GM12878 (cell line): ENCODE data around the gene CACNA1H. TPM values are rescaled to one million over a fixed set of nuclear protein-coding genes. Genes with fewer than 3 reads are reported as not detected.

Source experiments
- ATAC-seq: fragments of 200-7000 bp; cut with Tn5 transposase; 3 replicates; pipeline ENCODE4 v1.9.1; 2020; ENCODE audit warnings: mild to moderate bottlenecking, moderate library complexity
- BruUV-seq: library from RNA; stranded (reverse); fragments of 400-500 nt; replicated peaks from 2 replicates; lab custom pipeline; 2021; lab: Mats Ljungman, UMichigan
- CTCF ChIA-PET: fragments of 300-600 bp; sonication (Branson Sonifier 250); formaldehyde crosslinking; extraction: SDS; loops from one replicate; lab custom pipeline; 2021; ENCODE audit warnings: inconsistent platforms; lab: Yijun Ruan, JAX
- POLR2A ChIA-PET: fragments of 350-600 bp; formaldehyde crosslinking; extraction: SDS; loops from one replicate; lab custom pipeline; 2021; ENCODE audit warnings: inconsistent platforms; lab: Charles Lee
- RAD21 ChIA-PET: fragments of 300-600 bp; sonication (Branson Sonifier 250); formaldehyde crosslinking; loops from one replicate; lab custom pipeline; 2023; ENCODE audit warnings: antibody characterized with exemption; ENCODE audit not compliant: unreplicated experiment; lab: Charles Lee
- SMC1A ChIA-PET: fragments of 300-600 bp; sonication (Branson Sonifier 250); formaldehyde crosslinking; loops from one replicate; lab custom pipeline; 2023; ENCODE audit not compliant: unreplicated experiment, uncharacterized antibody; lab: Charles Lee
- DNase-seq: peaks from one replicate; pipeline ENCODE4 v3.0.0-alpha.2; 2011; ENCODE audit warnings: low read depth, low spot score
- FAIRE-seq: peaks from 3 replicates; lab custom pipeline; 2011; peaks lifted over from hg19 to GRCh38; lab: Jason Lieb, UNC
- H2AFZ ChIP-seq: 2 replicates; pipeline ENCODE4 v1.6.0; 2011; ENCODE audit warnings: low read depth, low read length, control low read depth; ENCODE audit not compliant: control insufficient read depth
- H3K27ac ChIP-seq: 2 replicates; pipeline ENCODE4 v1.5.1; 2011; ENCODE audit warnings: control low read depth; ENCODE audit not compliant: control insufficient read depth, insufficient read depth
- H3K27me3 ChIP-seq, 2 experiments: replicated peaks in 1 of 2; 2 replicates each; pipeline versions ENCODE4 v1.6.0 to v1.6.1; 2011; ENCODE audit warnings: low read length in 1 of 2; ENCODE audit not compliant: control insufficient read depth in 2 of 2, insufficient read depth in 2 of 2
- H3K36me3 ChIP-seq, 2 experiments: 2 replicates each; pipeline ENCODE4 v1.5.1; 2011; ENCODE audit warnings: low read length in 1 of 2; ENCODE audit not compliant: control insufficient read depth in 2 of 2, insufficient read depth in 2 of 2
- H3K4me1 ChIP-seq: 2 replicates; pipeline ENCODE4 v1.6.1; 2011; ENCODE audit warnings: mild to moderate bottlenecking, low read length, moderate library complexity, mixed read lengths; ENCODE audit not compliant: control insufficient read depth, insufficient read depth
- H3K4me2 ChIP-seq: 2 replicates; pipeline ENCODE4 v1.6.0; 2011; ENCODE audit warnings: control low read depth; ENCODE audit not compliant: control insufficient read depth, insufficient read depth
- H3K4me3 ChIP-seq: fragments of 200-600 bp; sonication (generic); 2 replicates; pipeline ENCODE4 v1.5.1; 2016
- H3K79me2 ChIP-seq: 2 replicates; pipeline ENCODE4 v1.6.0; 2011; ENCODE audit warnings: low read length; ENCODE audit not compliant: control insufficient read depth, insufficient read depth
- H3K9ac ChIP-seq: 2 replicates; pipeline ENCODE4 v1.8.0; 2011; ENCODE audit warnings: low read length, control low read depth, mixed read lengths; ENCODE audit not compliant: control insufficient read depth, insufficient read depth
- H3K9me3 ChIP-seq: replicated peaks from 3 replicates; pipeline ENCODE4 v1.5.1; 2011; ENCODE audit warnings: mild to moderate bottlenecking, low read length; ENCODE audit not compliant: control insufficient read depth, insufficient read depth
- H4K20me1 ChIP-seq: 2 replicates; pipeline ENCODE4 v1.6.0; 2011; ENCODE audit not compliant: control insufficient read depth, insufficient read depth
- BHLHE40 ChIP-seq, 2 experiments: fragments of 450-650 bp in 1 of 2; IDR thresholded peaks; 2 replicates each; pipeline ENCODE4 v1.6.1; 2011 to 2017; ENCODE audit warnings: low read depth in 2 of 2, borderline replicate concordance in 1 of 2, improper control_type of control experiment in 1 of 2, low read length in 1 of 2, mild to moderate bottlenecking in 1 of 2
- BRCA1 ChIP-seq: IDR thresholded peaks from 2 replicates; pipeline ENCODE4 v1.6.1; 2011; ENCODE audit warnings: low read depth, low read length, improper control_type of control experiment
- DPF2 ChIP-seq: fragments of 450-650 bp; IDR thresholded peaks from 2 replicates; pipeline ENCODE4 v1.6.1; 2017; ENCODE audit warnings: mild to moderate bottlenecking
- EP300 ChIP-seq, 2 experiments: fragments of 150-350 bp in 1 of 2; IDR thresholded peaks; 2 replicates each; pipeline ENCODE4 v1.6.1; 2011 to 2012; ENCODE audit warnings: low read depth in 2 of 2, low read length in 2 of 2, borderline replicate concordance in 1 of 2, improper control_type of control experiment in 1 of 2, inconsistent platforms in 1 of 2; ENCODE audit not compliant: control insufficient read depth in 1 of 2
- FOS ChIP-seq: IDR thresholded peaks from 3 replicates; pipeline ENCODE4 v1.6.1; 2011; ENCODE audit warnings: borderline replicate concordance; ENCODE audit not compliant: insufficient read length; ENCODE audit errors: extremely low read depth
- GABPA ChIP-seq: IDR thresholded peaks from 2 replicates; pipeline ENCODE4 v1.6.1; 2014; ENCODE audit warnings: antibody characterized with exemption, low read depth, mild to moderate bottlenecking, inconsistent platforms
- GATAD2B ChIP-seq: fragments of 450-650 bp; conservative IDR thresholded peaks from 2 replicates; pipeline ENCODE4 v1.6.1; 2017; ENCODE audit warnings: low read depth, mild to moderate bottlenecking, moderate library complexity
- IRF4 ChIP-seq: IDR thresholded peaks from 2 replicates; pipeline ENCODE4 v1.6.1; 2011; ENCODE audit warnings: low read depth, low read length
- MTA2 ChIP-seq: fragments of 450-650 bp; IDR thresholded peaks from 2 replicates; pipeline ENCODE4 v1.6.1; 2016; ENCODE audit warnings: low read depth, mild to moderate bottlenecking, moderate library complexity
- MYB ChIP-seq: fragments of 150-350 bp; IDR thresholded peaks from 2 replicates; pipeline ENCODE4 v1.6.1; 2014; ENCODE audit warnings: mild to moderate bottlenecking, low read depth, low read length, borderline replicate concordance
- PAX5 ChIP-seq: IDR thresholded peaks from 2 replicates; pipeline ENCODE4 v1.6.1; 2011; ENCODE audit warnings: low read depth, low read length, borderline replicate concordance
- SIX5 ChIP-seq: IDR thresholded peaks from 2 replicates; pipeline ENCODE4 v1.6.1; 2011; ENCODE audit warnings: mild to moderate bottlenecking, low read depth, low read length, moderate library complexity; ENCODE audit not compliant: severe bottlenecking
- SMAD1 ChIP-seq: fragments of 450-650 bp; IDR thresholded peaks from 2 replicates; pipeline ENCODE4 v1.6.1; 2018; ENCODE audit warnings: mild to moderate bottlenecking, low read depth; ENCODE audit not compliant: partially characterized antibody
- TBL1XR1 ChIP-seq: IDR thresholded peaks from 2 replicates; pipeline ENCODE4 v1.6.1; 2012; ENCODE audit warnings: low read depth, low read length, improper control_type of control experiment
- TCF7 ChIP-seq: IDR thresholded peaks from 2 replicates; pipeline ENCODE4 v1.6.1; 2014; ENCODE audit warnings: antibody characterized with exemption, borderline replicate concordance
- YBX1 ChIP-seq: fragments of 450-650 bp; IDR thresholded peaks from 2 replicates; pipeline ENCODE4 v1.6.1; 2016; ENCODE audit warnings: antibody characterized with exemption
- WGBS: methylation state at CpG from one replicate; pipeline ENCODE4 v1.1.6; 2016; ENCODE audit warnings: low lambda C conversion rate; ENCODE audit not compliant: insufficient replicate concordance, insufficient coverage; ENCODE audit errors: missing lambda C conversion rate; 5-methylcytosine and 5-hydroxymethylcytosine counted together
- in situ Hi-C: fragments of 300-500 bp; cut with MboI; formaldehyde crosslinking; loops from 9 replicates; pipeline ENCODE4 v1.14.3; 2018; ENCODE audit warnings: mixed read lengths
- intact Hi-C: fragments of 100-400 bp; cut with micrococcal nuclease; formaldehyde crosslinking; loops from one replicate; pipeline ENCODE4 v1.14.2; 2022; ENCODE audit not compliant: unreplicated experiment
- polyA plus RNA-seq, 11 experiments: library from polyadenylated mRNA; depleted of rRNA in 4 of 11; unstranded in 6 of 11; stranded (reverse) in 5 of 11; fragments of >200 nt; fragmentation: Nextera tagmentation in 4 of 11; fragmentation: Illumina TruSeq in 1 of 11; extraction: Ambion mirVana in 4 of 11; extraction: Trizol in 1 of 11; gene quantifications; 1 replicate in 1 of 11; 2 replicates in 10 of 11; pipeline versions ENCODE4 v1.2.1 to v1.2.3, GENCODE V29; 2011 to 2016; ENCODE audit warnings: inconsistent platforms in 2 of 11, missing spikeins in 2 of 11, low read depth in 1 of 11
- total RNA-seq, 4 experiments: library from RNA; depleted of rRNA in 3 of 4; stranded (reverse); fragments of >200 nt in 3 of 4; fragmentation: Illumina TruSeq in 1 of 4; extraction: Trizol in 1 of 4; gene quantifications; 2 replicates each; pipeline versions ENCODE4 v1.2.1 to v1.2.3, GENCODE V29; 2013 to 2021
- TF ChIP-seq, protein P1 (sequence below): IDR thresholded peaks from 2 replicates; pipeline ENCODE4 v1.6.1; 2011; ENCODE audit warnings: borderline replicate concordance, low read depth, mild to moderate bottlenecking, moderate library complexity, low read length; ENCODE audit not compliant: insufficient read depth, poor library complexity, severe bottlenecking

CACNA1H gene
- total and polyA plus RNA-seq, 10 of the 15 experiments (the other 5 are each of a cell fraction or from before 2014, with no cell fraction given): 0.03 to 0.54 TPM; not detected in 8

DNA sequence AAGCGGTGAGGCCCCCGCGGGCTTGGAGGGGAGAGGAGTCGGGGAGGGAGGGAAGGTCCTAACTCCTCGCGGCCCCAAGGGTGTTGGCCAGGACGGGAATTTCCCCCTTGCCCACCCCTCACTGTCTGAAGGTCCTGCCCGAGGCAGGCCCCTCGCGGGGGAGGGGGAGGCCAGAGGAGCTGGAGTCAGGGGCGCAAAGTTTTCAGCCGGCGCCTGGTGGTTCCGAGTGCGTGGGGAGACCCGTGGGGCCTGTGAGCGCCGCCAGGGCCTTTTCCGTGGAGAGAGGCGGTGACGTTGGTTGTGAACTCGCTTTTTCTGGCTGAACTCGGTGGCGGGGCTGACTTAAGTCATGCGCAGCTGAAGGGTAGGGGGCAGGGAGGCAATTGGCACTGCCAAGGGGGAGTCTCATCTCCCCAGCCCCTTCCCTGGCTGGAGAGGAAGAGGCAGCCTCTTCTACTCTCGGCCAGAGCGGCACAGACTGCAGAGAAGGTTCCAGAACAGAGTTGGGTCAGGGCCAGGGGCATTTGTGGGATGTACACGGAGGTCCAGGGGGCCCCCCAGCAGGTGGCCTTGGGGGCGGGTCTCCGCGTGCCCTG is 1.5 kb downstream of the CACNA1H start:
- DNase-seq (no peak), FAIRE-seq (no peak), ATAC-seq (no peak)
- CTCF ChIA-PET: no interaction called here
- Histone ChIP-seq H3K4me1 (no peaks in the 10 kb centered on the region), H3K79me2 (no peaks in the 10 kb centered on the region), H3K9me3 (no peaks in the 10 kb centered on the region; the same call in 2 of the 3 replicates), H3K36me3 (no peaks in the 10 kb centered on the region), H3K4me2 (no peak overlapping the region), H3K27ac (no peak overlapping the region), H3K27me3 (no peaks in the 10 kb centered on the region)
- RAD21 ChIA-PET: no interaction called here
- 45% methylated on average over 26 of the region's 31 CpGs for WGBS
- POLR2A ChIA-PET: no interaction called here
- SMC1A ChIA-PET: no interaction called here
- no TSS peak for BruUV-seq
- in situ Hi-C loops: no loop called here
- TF ChIP-seq BRCA1 (no peak), GATAD2B (no peak), BHLHE40 (IDR thresholded peaks at IDR 0.05; ENCODE audit: borderline replicate concordance in 1 of 2, low read depth in 2 of 2, low read length in 1 of 2) (no peak)
- TF ChIP-seq, protein P1, sequence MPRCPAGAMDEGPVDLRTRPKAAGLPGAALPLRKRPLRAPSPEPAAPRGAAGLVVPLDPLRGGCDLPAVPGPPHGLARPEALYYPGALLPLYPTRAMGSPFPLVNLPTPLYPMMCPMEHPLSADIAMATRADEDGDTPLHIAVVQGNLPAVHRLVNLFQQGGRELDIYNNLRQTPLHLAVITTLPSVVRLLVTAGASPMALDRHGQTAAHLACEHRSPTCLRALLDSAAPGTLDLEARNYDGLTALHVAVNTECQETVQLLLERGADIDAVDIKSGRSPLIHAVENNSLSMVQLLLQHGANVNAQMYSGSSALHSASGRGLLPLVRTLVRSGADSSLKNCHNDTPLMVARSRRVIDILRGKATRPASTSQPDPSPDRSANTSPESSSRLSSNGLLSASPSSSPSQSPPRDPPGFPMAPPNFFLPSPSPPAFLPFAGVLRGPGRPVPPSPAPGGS: no peak
- TF ChIP-seq, all 136 proteins: peak for 0
- Histone ChIP-seq H3K9ac (no peak overlapping the region), H4K20me1 (no peaks in the 10 kb centered on the region), H3K4me3 (no peak overlapping the region), H2AFZ (no peak overlapping the region)
- intact Hi-C loops: no loop called here

DNA sequence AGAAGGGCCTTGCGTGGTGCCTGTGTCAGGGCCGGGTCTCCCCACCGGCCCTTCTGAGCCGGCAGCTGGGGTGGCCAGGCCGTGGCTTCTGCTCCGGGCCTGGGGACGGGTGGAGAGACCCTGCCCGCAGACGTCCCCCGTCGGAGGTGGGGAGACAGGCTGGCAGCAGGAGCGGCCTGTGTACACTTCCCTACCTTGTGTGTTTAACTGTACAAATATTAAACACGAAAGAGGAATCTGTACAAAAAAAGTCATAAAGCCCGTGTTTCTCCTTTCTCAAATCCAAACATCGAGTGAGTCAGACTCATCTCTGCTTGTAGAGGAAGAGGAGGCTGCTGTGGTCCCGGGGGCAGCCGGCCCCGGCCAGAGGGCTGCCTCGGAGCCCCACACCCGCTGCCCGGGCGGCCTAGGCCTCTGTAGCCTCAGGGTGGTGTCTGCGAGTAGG is 2.0 kb downstream of the CACNA1H start:
- FAIRE-seq: no peak
- RAD21 ChIA-PET: no interaction called here
- CTCF ChIA-PET: no interaction called here
- Histone ChIP-seq H2AFZ (no peak overlapping the region), H4K20me1 (no peaks in the 10 kb centered on the region), H3K9me3 (no peaks in the 10 kb centered on the region; the same call in 2 of the 3 replicates), H3K4me1 (no peaks in the 10 kb centered on the region), H3K79me2 (no peaks in the 10 kb centered on the region), H3K4me2 (no peak overlapping the region), H3K27me3 (no peaks in the 10 kb centered on the region), H3K9ac (no peak overlapping the region), H3K27ac (no peak overlapping the region), H3K36me3 (no peaks in the 10 kb centered on the region), H3K4me3 (no peak overlapping the region)
- no peak for DNase-seq
- in situ Hi-C loops (no loop called here), intact Hi-C loops (no loop called here)
- no peak for ATAC-seq
- no TSS peak for BruUV-seq
- SMC1A ChIA-PET: no interaction called here
- POLR2A ChIA-PET: no interaction called here
- WGBS: 39% methylated on average over 23 of the region's 23 CpGs
- no peak for TF ChIP-seq DPF2
- TF ChIP-seq EP300 (IDR thresholded peaks at IDR 0.05; ENCODE audit: borderline replicate concordance in 1 of 2, control insufficient read depth in 1 of 2, low read depth in 2 of 2, low read length in 2 of 2): no peak
- TF ChIP-seq MTA2: no peak
- no peak for TF ChIP-seq GABPA
- no peak for TF ChIP-seq IRF4
- no peak for TF ChIP-seq TCF7
- no peak for TF ChIP-seq FOS
- no peak for TF ChIP-seq TBL1XR1
- TF ChIP-seq PAX5: no peak
- no peak for TF ChIP-seq SIX5
- no peak for TF ChIP-seq YBX1
- TF ChIP-seq MYB: no peak
- TF ChIP-seq SMAD1: no peak
